Measurements from ENCODE around the gene PTTG1. TPM values are rescaled to one million over a fixed set of nuclear protein-coding genes. Genes with fewer than 3 reads are reported as not detected.

Gene PTTG1
- total and polyA plus RNA-seq, 2 of the 8 experiments (the other 6 are each of a cell fraction or from before 2014, with no cell fraction given), result 240 to 478 TPM

- FAIRE-seq, result no peak
- CTCF ChIA-PET (ENCODE audit: partially characterized antibody), result interaction anchor here (0.5 to 1.3 kb wide), 2 partner anchors 78 to 215 kb away, joined by 3 to 4 read pairs; no protein-coding TSS in a partner anchor
- Histone ChIP-seq H2AFZ (ENCODE audit: low read length) (no peak overlapping the region), H2AK5ac (ENCODE audit: low read depth, low read length) (no peak overlapping the region), H3K36me3 (ENCODE audit: control insufficient read depth in 2 of 4, insufficient read depth in 4 of 4, low read length in 3 of 4) (no peaks in the 10 kb centered on the region), H4K5ac (ENCODE audit: insufficient read length, low read depth, low read length) (no peak overlapping the region), H2BK12ac (ENCODE audit: low read depth, low read length) (no peak overlapping the region), H2BK20ac (ENCODE audit: low read length) (no peak overlapping the region), H3K4me1 (replicated peaks in 1 of 4; ENCODE audit: control insufficient read depth in 3 of 4, insufficient read depth in 4 of 4, low read length in 3 of 4) (peaks cover 1 to 12% (median 9%) of the 10 kb centered on the region in 4 experiments; a peak in 6 of 7 replicates), H3K23ac (ENCODE audit: insufficient read length) (no peak overlapping the region), H2BK15ac (ENCODE audit: low read length) (no peak overlapping the region), H3K79me1 (ENCODE audit: low read depth, low read length) (no peaks in the 10 kb centered on the region), H4K91ac (replicated peaks; ENCODE audit: insufficient read length, low read length) (no peak overlapping the region), H3K79me2 (ENCODE audit: control insufficient read depth in 1 of 2, insufficient read depth in 2 of 2, low read length in 2 of 2) (no peaks in the 10 kb centered on the region), H3K23me2 (ENCODE audit: low read depth, low read length) (no peaks in the 10 kb centered on the region), H2BK120ac (replicated peaks; ENCODE audit: low read depth, low read length) (no peak overlapping the region), H3K9ac (replicated peaks in 1 of 4; ENCODE audit: extremely low read depth in 1 of 4, low read depth in 3 of 4, low read length in 3 of 4) (no peak overlapping the region), H3K4ac (replicated peaks; ENCODE audit: insufficient read length, low read depth, low read length) (no peak overlapping the region), H4K20me1 (replicated peaks in 1 of 2; ENCODE audit: control insufficient read depth in 1 of 2, insufficient read depth in 2 of 2, low read length in 2 of 2) (no peaks in the 10 kb centered on the region), H3K14ac (ENCODE audit: insufficient read length) (no peak overlapping the region), H3K4me2 (ENCODE audit: insufficient read depth in 1 of 2, low read depth in 2 of 2, low read length in 2 of 2) (no peak overlapping the region), H3K18ac (ENCODE audit: extremely low read depth, low read length) (no peak overlapping the region), H3K4me3 (ENCODE audit: extremely low read depth in 1 of 4, insufficient read depth in 2 of 4, low read depth in 3 of 4, low read length in 4 of 4) (no peak overlapping the region), H3K9me3 (ENCODE audit: insufficient read depth in 2 of 2, low read depth in 1 of 2, low read length in 1 of 2) (no peaks in the 10 kb centered on the region), H3K27me3 (replicated peaks in 1 of 4; ENCODE audit: control insufficient read depth in 3 of 4, extremely low read depth in 1 of 4, insufficient read depth in 3 of 4, low read length in 3 of 4) (no peaks in the 10 kb centered on the region), H2BK5ac (ENCODE audit: low read depth, low read length) (no peak overlapping the region), H4K8ac (ENCODE audit: extremely low read depth, insufficient read depth, low read length) (no peak overlapping the region), H3K27ac (ENCODE audit: low read depth, low read length) (no peak overlapping the region), H3K56ac (replicated peaks; ENCODE audit: insufficient read length, low read depth, low read length) (no peak overlapping the region)
- WGBS, 2 experiments (ENCODE audit: extremely low coverage in 1 of 2, insufficient coverage in 1 of 2, insufficient read length in 1 of 2, insufficient replicate concordance in 2 of 2, low coverage in 1 of 2, low lambda C conversion rate in 2 of 2, missing lambda C conversion rate in 1 of 2), result 89% methylated on average over 3 of the region's 4 CpGs; no CpG with 5 or more reads in 1 of the 2 experiments
- DNase-seq (ENCODE audit: low read depth in 1 of 2, low spot score in 2 of 2), result no peak
- POLR2A ChIA-PET (ENCODE audit: partially characterized antibody), result no interaction called here
- TF ChIP-seq E2F6 (IDR thresholded peaks at IDR 0.05), result no peak
Observed at GRCh38 chr5:160472482-160472881, 50.8 kb downstream of the PTTG1 start.
